A549 (cell line): ENCODE data around the gene RBM6.

Source experiments
- CTCF ChIP-seq: fragments of >200 bp; sonication (Bioruptor Twin); formaldehyde crosslinking; IDR thresholded peaks from 3 replicates; pipeline ENCODE4 v1.5.1; 2016
- REST ChIP-seq: fragments of 200-600 bp; sonication (generic); IDR thresholded peaks from 2 replicates; pipeline ENCODE4 v1.6.1; 2016; ENCODE audit warnings: antibody characterized with exemption, mild to moderate bottlenecking, moderate library complexity

GRCh38 chr3:49926117-49926728, 13.7 kb upstream of the RBM6 start:
- TF ChIP-seq CTCF (no peak), REST (no peak)
